ENCODE results near the gene NOL6. TPM values are rescaled to one million over a fixed set of nuclear protein-coding genes. Genes with fewer than 3 reads are reported as not detected.

Gene NOL6
- total and polyA plus RNA-seq, 8 donors: 10.7 to 43.6 (median 19.3) TPM

- TF ChIP-seq POLR2AphosphoS5 (IDR thresholded peaks at IDR 0.05): peak in 1 of 3 donors; percentile 30
- TF ChIP-seq CTCF (IDR thresholded peaks at IDR 0.05): peak in 5 of 7 experiments; percentile 82 to 99 (median 98)
- TF ChIP-seq POLR2A (IDR thresholded peaks at IDR 0.05): no peak
- no peak for TF ChIP-seq EP300 (IDR thresholded peaks at IDR 0.05)
- Histone ChIP-seq H3K9me3 (no peaks in the 10 kb centered on the region), H3K4me1 (peaks cover 2 to 10% (median 3%) of the 10 kb centered on the region in 4 donors), H3K4me3 (no peak overlapping the region), H3K27ac (no peak overlapping the region), H3K27me3 (no peaks in the 10 kb centered on the region), H3K36me3 (peaks cover 80 to 100% (median 100%) of the 10 kb centered on the region in 4 donors)
- 59 to 84% (median 71%) methylated on average over 14 to 24 of the region's 24 CpGs for WGBS, 5 donors
- DNase-seq: peak; percentile 81 to 83
- intact Hi-C loops (cut with DNase I; ENCODE audit: low total_unique reads): loop anchor here (10.0 kb wide), 1 partner anchor 92 kb away; no protein-coding TSS in a partner anchor
Observed at GRCh38 chr9:33466565-33467495, 6.9 kb downstream of the NOL6 start.

- intact Hi-C loops (cut with DNase I; ENCODE audit: low total_unique reads): loop anchor here (10.0 kb wide), 1 partner anchor 91 kb away; no protein-coding TSS in a partner anchor
Observed at GRCh38 chr9:33465596-33466564, 7.8 kb downstream of the NOL6 start.

GRCh38 chr9:33465096-33465495, 8.6 kb downstream of the NOL6 start:
- TF ChIP-seq POLR2AphosphoS5 (IDR thresholded peaks at IDR 0.05): no peak
- TF ChIP-seq EP300 (IDR thresholded peaks at IDR 0.05): no peak
- TF ChIP-seq POLR2A (IDR thresholded peaks at IDR 0.05): no peak
- no peak for TF ChIP-seq CTCF (IDR thresholded peaks at IDR 0.05)
- Histone ChIP-seq H3K9me3 (no peaks in the 10 kb centered on the region), H3K4me3 (no peak overlapping the region), H3K36me3 (peaks cover 77 to 100% (median 96%) of the 10 kb centered on the region in 4 donors), H3K27me3 (no peaks in the 10 kb centered on the region), H3K27ac (no peak overlapping the region), H3K4me1 (no peaks in the 10 kb centered on the region)
- no peak for DNase-seq
- 95 to 97% (median 96%) methylated on average over 9 of the region's 9 CpGs for WGBS, 5 donors
- intact Hi-C loops (cut with DNase I; ENCODE audit: low total_unique reads): loop anchor here (10.0 kb wide), 1 partner anchor 90 kb away; no protein-coding TSS in a partner anchor

More at GRCh38 chr9:33465596-33466564, 7.8 kb downstream of the NOL6 start:
- peaks cover 0 to under 1% (median 0%) of the 10 kb centered on the region in 4 donors for H3K4me1 ChIP-seq
- 91 to 96% (median 94%) methylated on average over 26 to 27 of the region's 27 CpGs for WGBS, 5 donors
- DNase-seq: no peak
- H3K27ac ChIP-seq: no peak overlapping the region
- no peaks in the 10 kb centered on the region for H3K9me3 ChIP-seq
- TF ChIP-seq CTCF (IDR thresholded peaks at IDR 0.05): no peak
- TF ChIP-seq EP300 (IDR thresholded peaks at IDR 0.05): no peak
- no peak for TF ChIP-seq POLR2AphosphoS5 (IDR thresholded peaks at IDR 0.05)
- no peak for TF ChIP-seq POLR2A (IDR thresholded peaks at IDR 0.05)
- no peak overlapping the region for H3K4me3 ChIP-seq
- H3K27me3 ChIP-seq: no peaks in the 10 kb centered on the region
- peaks cover 80 to 100% (median 100%) of the 10 kb centered on the region in 4 donors for H3K36me3 ChIP-seq

Data from stomach (tissue), 9 donors.